ENCODE results near the gene KY. TPM values are rescaled to one million over a fixed set of nuclear protein-coding genes. Genes with fewer than 3 reads are reported as not detected.

KY gene
- total RNA-seq, 4 donors from 2014 or later = 0.68 to 3.3 (median 1.8) TPM

DNA sequence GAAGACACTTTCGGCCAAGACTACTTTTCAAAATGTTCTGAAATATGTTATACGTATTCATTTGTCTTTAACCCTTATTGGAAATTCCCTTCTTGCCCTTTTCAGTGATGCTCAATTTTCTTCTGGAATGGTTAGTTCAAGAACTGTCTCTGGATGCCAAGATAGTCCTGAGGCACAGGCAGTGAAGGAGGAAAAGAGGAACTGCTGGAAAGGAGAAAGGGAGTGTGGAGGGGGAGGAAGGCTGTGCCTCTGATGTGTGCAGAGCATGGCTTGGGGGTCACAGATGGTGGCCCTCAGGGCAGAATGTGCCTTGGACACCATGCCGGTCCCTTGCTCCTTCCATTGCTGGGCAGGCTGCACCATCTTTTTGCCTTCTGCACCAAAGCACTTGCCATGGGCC lies 91.2 kb downstream of the KY start:
- TF ChIP-seq, protein P1, sequence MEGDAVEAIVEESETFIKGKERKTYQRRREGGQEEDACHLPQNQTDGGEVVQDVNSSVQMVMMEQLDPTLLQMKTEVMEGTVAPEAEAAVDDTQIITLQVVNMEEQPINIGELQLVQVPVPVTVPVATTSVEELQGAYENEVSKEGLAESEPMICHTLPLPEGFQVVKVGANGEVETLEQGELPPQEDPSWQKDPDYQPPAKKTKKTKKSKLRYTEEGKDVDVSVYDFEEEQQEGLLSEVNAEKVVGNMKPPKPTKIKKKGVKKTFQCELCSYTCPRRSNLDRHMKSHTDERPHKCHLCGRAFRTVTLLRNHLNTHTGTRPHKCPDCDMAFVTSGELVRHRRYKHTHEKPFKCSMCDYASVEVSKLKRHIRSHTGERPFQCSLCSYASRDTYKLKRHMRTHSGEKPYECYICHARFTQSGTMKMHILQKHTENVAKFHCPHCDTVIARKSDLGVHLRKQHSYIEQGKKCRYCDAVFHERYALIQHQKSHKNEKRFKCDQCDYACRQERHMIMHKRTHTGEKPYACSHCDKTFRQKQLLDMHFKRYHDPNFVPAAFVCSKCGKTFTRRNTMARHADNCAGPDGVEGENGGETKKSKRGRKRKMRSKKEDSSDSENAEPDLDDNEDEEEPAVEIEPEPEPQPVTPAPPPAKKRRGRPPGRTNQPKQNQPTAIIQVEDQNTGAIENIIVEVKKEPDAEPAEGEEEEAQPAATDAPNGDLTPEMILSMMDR (IDR thresholded peaks at IDR 0.05 in 4 of 5, conservative IDR thresholded peaks at IDR 0.05 in 1 of 5) = no peak
- no peak for TF ChIP-seq POLR2A (IDR thresholded peaks at IDR 0.05)

More for the DNA sequence above, 91.2 kb downstream of the KY start:
- ATAC-seq (no peak), DNase-seq (no peak)
- in situ Hi-C loops (cut with MboI; ENCODE audit: low sequenced_read_pairs in 4 of 4) = no loop called here
- no peaks in the 10 kb centered on the region for H3K4me1 ChIP-seq
- intact Hi-C loops (cut with DNase I; ENCODE audit: low total_unique reads) = no loop called here
- H3K36me3 ChIP-seq = peaks cover 3 to 19% of the 10 kb centered on the region in 2 donors
- no peak overlapping the region for H3K27ac ChIP-seq
- no peaks in the 10 kb centered on the region for H3K27me3 ChIP-seq
- H3K9me3 ChIP-seq = no peaks in the 10 kb centered on the region
- H3K4me3 ChIP-seq = no peak overlapping the region

Other genes starting within 250 kb of the KY start
- gene ANAPC13, start 165.0 kb downstream of the KY start, total RNA-seq = 10 to 100 TPM; 32.3 to 82.2 (median 78.7) TPM
- 10 to 100 TPM; 21.4 to 23.5 (median 22.4) TPM for gene CEP63, start 165.0 kb downstream of the KY start, total RNA-seq
- 1 to 10 TPM in 3 of 4 donors, under 1 TPM in 1; 1.00 to 8.9 (median 4.5) TPM for gene EPHB1, start 144.2 kb upstream of the KY start, total RNA-seq

Data from gastrocnemius medialis (tissue), 4 donors.